Measurements from ENCODE around the gene HEPACAM. TPM values are rescaled to one million over a fixed set of nuclear protein-coding genes. Genes with fewer than 3 reads are reported as not detected.

HEPACAM gene
- total RNA-seq, 6 donors from 2014 or later: 0.14 TPM; not detected in 5

DNA sequence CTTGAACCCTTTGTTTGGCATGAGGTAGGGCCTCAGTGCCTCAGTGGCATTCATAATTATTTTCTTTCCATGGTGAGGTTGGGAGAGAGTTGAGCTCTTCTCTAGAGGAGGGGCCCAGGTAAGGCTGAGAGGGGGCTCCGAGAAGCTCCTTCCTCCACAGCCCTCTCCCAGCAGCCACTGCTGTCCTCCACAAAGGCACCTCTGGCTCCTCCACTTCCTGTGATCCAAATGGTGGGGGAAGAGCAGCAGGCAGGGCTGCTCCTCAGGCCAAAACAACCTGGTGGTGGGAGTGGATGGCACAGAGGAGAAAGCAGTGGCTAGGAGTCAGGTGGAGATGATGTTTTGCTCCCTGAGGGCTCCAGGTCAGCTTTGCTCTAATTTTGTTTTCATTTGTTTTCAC lies 51.5 kb downstream of the HEPACAM start:
- TF ChIP-seq POLR2A (IDR thresholded peaks at IDR 0.05): no peak
- DNase-seq (no peak), ATAC-seq (ENCODE audit: low FRiP score in 2 of 2) (no peak)
- Histone ChIP-seq H3K4me1 (peaks cover 29 to 53% (median 33%) of the 10 kb centered on the region in 4 donors), H3K4me3 (no peak overlapping the region), H3K27me3 (no peaks in the 10 kb centered on the region), H3K36me3 (peaks cover 0 to 13% (median 0%) of the 10 kb centered on the region in 4 donors), H3K27ac (peak overlapping the region in 2 of 4 donors; percentile 67 to 78), H3K9me3 (no peaks in the 10 kb centered on the region)
- WGBS, 2 donors: 50 to 67% methylated on average over 1 of the region's 1 CpG

DNA sequence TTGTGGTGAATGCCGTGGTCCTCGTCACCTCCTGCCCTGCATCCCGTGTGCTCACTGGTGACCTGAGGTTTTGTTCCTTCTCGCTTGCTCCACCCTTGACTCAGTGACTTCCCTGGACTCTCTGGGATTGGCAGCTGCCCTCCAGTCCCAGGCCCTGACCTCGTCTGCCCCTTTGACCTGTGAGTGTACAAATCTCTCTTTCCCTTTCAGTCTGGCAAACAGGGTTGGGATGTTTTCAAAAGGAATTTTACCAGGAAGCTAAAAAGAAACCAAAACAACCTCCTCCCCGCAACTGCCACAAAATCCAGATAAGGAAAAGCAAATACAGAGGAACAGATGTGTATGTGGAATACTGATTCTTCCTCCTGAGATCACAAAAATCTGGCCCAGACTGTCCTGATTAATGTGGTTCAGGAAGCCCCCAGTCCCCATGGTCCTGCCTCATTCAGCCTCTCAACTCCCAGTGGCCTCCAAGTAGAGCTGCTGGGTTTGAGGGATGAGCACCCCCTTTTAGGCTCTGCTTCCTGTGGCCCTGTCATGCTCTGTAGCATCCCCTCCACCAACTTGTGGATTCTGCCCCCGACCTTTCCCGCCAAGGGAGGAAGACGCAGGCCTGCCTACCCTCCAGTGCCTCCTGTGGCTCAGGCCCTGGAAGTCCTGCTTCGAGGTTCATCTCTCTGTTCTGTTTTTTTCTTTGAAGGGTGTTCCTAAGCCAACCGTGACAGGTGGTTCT lies 53.3 kb downstream of the HEPACAM start:
- peak in 1 of 2 donors; percentile 2 for ATAC-seq (ENCODE audit: low FRiP score in 2 of 2)
- WGBS, 2 donors: 46 to 57% methylated on average over 10 to 11 of the region's 11 CpGs

DNA sequence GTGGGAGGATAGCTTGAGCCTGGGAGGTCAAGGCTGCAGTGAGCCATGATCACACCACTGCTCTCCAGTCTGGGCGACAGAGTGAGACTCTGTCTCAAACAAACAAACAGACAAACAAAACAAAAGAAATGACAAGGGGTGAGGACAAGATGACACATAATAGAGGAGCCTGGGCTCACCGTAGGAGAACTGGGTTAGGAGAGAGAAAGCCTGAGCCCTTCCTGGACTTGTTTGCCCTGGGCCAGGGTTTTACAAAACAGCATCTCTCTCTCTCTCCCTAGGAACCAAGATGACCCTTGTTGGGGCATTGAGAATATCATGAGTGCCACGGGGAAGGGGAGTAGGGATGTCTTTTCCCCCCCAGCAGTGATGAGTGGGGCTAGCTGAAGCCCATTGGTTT lies 54.9 kb downstream of the HEPACAM start:
- H3K4me3 ChIP-seq: no peak overlapping the region
- no peak for ATAC-seq (ENCODE audit: low FRiP score in 2 of 2)
- H3K4me1 ChIP-seq: peaks cover 38 to 51% (median 44%) of the 10 kb centered on the region in 4 donors
- DNase-seq: no peak
- H3K27ac ChIP-seq: peak overlapping the region in 2 of 4 donors; percentile 78 to 83
- peaks cover 0 to 4% (median 0%) of the 10 kb centered on the region in 4 donors for H3K36me3 ChIP-seq
- no peaks in the 10 kb centered on the region for H3K27me3 ChIP-seq
- TF ChIP-seq, protein P1, sequence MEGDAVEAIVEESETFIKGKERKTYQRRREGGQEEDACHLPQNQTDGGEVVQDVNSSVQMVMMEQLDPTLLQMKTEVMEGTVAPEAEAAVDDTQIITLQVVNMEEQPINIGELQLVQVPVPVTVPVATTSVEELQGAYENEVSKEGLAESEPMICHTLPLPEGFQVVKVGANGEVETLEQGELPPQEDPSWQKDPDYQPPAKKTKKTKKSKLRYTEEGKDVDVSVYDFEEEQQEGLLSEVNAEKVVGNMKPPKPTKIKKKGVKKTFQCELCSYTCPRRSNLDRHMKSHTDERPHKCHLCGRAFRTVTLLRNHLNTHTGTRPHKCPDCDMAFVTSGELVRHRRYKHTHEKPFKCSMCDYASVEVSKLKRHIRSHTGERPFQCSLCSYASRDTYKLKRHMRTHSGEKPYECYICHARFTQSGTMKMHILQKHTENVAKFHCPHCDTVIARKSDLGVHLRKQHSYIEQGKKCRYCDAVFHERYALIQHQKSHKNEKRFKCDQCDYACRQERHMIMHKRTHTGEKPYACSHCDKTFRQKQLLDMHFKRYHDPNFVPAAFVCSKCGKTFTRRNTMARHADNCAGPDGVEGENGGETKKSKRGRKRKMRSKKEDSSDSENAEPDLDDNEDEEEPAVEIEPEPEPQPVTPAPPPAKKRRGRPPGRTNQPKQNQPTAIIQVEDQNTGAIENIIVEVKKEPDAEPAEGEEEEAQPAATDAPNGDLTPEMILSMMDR (IDR thresholded peaks at IDR 0.05): no peak
- TF ChIP-seq POLR2A (IDR thresholded peaks at IDR 0.05) (no peak), EP300 (IDR thresholded peaks at IDR 0.05) (no peak), POLR2AphosphoS5 (IDR thresholded peaks at IDR 0.05) (no peak)
- no peaks in the 10 kb centered on the region for H3K9me3 ChIP-seq
- 75 to 88% methylated on average over 3 of the region's 3 CpGs for WGBS, 2 donors

More for the DNA sequence above, 53.3 kb downstream of the HEPACAM start:
- Histone ChIP-seq H3K36me3 (peaks cover 0 to 9% (median 0%) of the 10 kb centered on the region in 4 donors), H3K4me3 (no peak overlapping the region), H3K27ac (peak overlapping the region; percentile 6 to 83 (median 74)), H3K4me1 (peaks cover 30 to 48% (median 35%) of the 10 kb centered on the region in 4 donors), H3K9me3 (no peaks in the 10 kb centered on the region), H3K27me3 (no peaks in the 10 kb centered on the region)
- TF ChIP-seq POLR2A (IDR thresholded peaks at IDR 0.05) (no peak), EP300 (IDR thresholded peaks at IDR 0.05) (no peak), POLR2AphosphoS5 (IDR thresholded peaks at IDR 0.05) (peak; percentile 31 to 73)
- peak in 1 of 2 donors; percentile 20 for DNase-seq

DNA sequence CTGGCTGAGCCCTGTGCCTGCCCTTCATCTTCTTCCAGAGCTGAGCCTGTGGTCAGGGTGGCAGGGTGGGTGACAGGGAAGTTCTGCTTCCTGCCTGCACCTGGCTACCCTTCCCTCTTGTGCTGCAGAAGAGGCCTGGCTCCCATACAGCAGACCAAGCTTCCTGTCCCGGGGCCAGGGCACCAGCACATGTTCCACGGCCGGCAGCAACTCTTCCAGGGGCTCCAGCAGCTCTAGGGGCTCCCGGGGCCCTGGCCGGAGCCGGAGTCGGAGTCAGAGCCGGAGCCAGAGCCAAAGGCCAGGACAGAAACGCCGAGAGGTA lies 55.6 kb downstream of the HEPACAM start:
- no peak overlapping the region for H3K4me3 ChIP-seq
- no peaks in the 10 kb centered on the region for H3K9me3 ChIP-seq
- TF ChIP-seq POLR2AphosphoS5 (IDR thresholded peaks at IDR 0.05) (no peak), EP300 (IDR thresholded peaks at IDR 0.05) (no peak)
- TF ChIP-seq, protein P1 (IDR thresholded peaks at IDR 0.05): no peak
- ATAC-seq (ENCODE audit: low FRiP score in 2 of 2) (no peak), DNase-seq (peak in 1 of 2 donors; percentile 16)
- no peaks in the 10 kb centered on the region for H3K27me3 ChIP-seq
- peaks cover 0 to 4% (median 0%) of the 10 kb centered on the region in 4 donors for H3K36me3 ChIP-seq
- H3K4me1 ChIP-seq: peaks cover 38 to 49% (median 44%) of the 10 kb centered on the region in 4 donors
- WGBS, 2 donors: 63 to 78% methylated on average over 7 to 10 of the region's 10 CpGs
- H3K27ac ChIP-seq: peak overlapping the region in 2 of 4 donors; percentile 78 to 83

DNA sequence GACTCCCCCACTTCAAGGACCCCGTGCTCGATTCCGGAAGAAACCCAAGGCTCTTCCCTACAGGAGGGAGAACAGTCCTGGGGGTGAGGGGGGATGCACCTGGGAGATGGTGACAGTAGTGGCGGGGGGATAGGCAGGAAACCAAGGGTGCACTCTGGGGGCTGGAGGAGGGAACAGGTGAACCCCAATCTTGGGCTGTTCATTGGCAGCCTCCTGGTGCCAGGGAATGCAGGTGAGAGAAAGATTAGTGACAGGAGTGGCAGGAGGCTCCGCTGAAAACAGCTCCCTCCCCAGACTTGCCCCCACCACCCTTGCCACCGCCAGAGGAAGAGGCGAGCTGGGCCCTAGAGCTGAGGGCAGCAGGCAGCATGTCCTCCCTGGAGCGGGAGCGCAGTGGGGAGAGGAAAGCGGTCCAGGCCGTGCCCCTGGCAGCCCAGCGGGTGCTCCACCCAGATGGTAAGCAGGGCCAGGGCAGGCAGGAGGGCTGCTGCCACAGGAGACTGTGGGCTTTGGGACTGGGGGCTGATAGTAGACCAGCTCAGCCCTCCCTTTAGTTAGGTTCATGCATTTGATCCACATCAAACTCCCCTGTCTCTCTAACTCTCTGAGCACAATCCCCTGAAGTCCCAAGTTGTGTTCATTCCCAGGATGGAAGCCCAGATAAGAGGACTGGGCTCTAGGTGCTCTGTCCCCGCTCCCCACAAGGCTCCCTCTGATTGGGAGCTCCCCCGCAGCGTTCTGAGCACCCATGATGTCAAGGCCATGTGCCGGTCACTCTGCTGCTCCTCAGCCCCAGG lies 56.2 kb downstream of the HEPACAM start:
- H3K27me3 ChIP-seq: no peaks in the 10 kb centered on the region
- H3K9me3 ChIP-seq: no peaks in the 10 kb centered on the region
- H3K4me3 ChIP-seq: no peak overlapping the region
- peaks cover 35 to 45% (median 41%) of the 10 kb centered on the region in 4 donors for H3K4me1 ChIP-seq
- no peak for ATAC-seq (ENCODE audit: low FRiP score in 2 of 2)
- peak; percentile 18 to 81 for DNase-seq
- WGBS, 2 donors: 78 to 83% methylated on average over 16 of the region's 16 CpGs
- H3K36me3 ChIP-seq: peaks cover 0 to 4% (median 0%) of the 10 kb centered on the region in 4 donors
- no peak for TF ChIP-seq EP300 (IDR thresholded peaks at IDR 0.05)
- TF ChIP-seq, protein P1 (IDR thresholded peaks at IDR 0.05): no peak
- no peak for TF ChIP-seq POLR2AphosphoS5 (IDR thresholded peaks at IDR 0.05)
- TF ChIP-seq POLR2A (IDR thresholded peaks at IDR 0.05): no peak
- peak overlapping the region in 2 of 4 donors; percentile 78 to 83 for H3K27ac ChIP-seq

Data from upper lobe of left lung (tissue), 6 donors.